Measurements from ENCODE around the gene MTFR1L.
A peak's percentile ranks its signal among the peaks of the same experiment; 100 is the strongest.

MTFR1L gene

DNA sequence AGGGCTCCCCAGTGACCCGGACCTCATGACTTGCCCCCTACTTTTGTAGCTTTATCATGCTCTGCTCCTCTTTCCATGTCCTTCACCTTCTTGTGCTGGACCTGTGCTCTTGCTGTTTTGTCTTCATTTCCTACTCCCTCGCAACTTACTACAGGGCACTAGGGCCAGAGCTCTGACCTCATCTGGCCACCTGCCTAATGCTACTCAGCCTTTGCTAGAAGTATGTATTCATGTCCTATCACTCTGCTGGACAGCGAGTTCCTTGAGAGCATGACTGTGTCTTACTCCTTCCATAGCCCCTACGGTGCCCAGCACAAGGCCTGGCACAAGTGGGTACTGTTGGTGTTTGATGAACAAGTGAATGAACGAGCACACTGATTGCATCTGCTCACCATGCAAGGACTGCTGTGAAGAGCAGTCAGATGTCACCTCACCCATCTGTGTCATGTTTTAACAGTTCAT lies 1.9 kb downstream of the MTFR1L start:
- H3K27me3 ChIP-seq = no peaks in the 10 kb centered on the region
- peak overlapping the region; percentile 86 to 97 (median 93); a peak in 20 of 22 replicates for H3K9ac ChIP-seq
- H3K27ac ChIP-seq = peak overlapping the region in 4 of 11 experiments; percentile 91 to 92 (median 92); a peak in 7 of 22 replicates
- H3K4me3 ChIP-seq = peak overlapping the region; percentile 82 to 98 (median 90)
- peaks cover 34 to 45% (median 38%) of the 10 kb centered on the region in 10 experiments for H3K4me1 ChIP-seq
- TF ChIP-seq Cebpa-rat (IDR thresholded peaks at IDR 0.05) = no peak
- H4K20me1 ChIP-seq = peaks cover 11 to 48% (median 34%) of the 10 kb centered on the region in 11 experiments; a peak in 17 of 22 replicates
- no peaks in the 10 kb centered on the region for H3K9me3 ChIP-seq (replicated peaks in 1 of 11)
- peak overlapping the region; percentile 88 to 99 (median 94) for H3K4me2 ChIP-seq
- peaks cover 25 to 37% (median 33%) of the 10 kb centered on the region in 11 experiments for H3K36me3 ChIP-seq

DNA sequence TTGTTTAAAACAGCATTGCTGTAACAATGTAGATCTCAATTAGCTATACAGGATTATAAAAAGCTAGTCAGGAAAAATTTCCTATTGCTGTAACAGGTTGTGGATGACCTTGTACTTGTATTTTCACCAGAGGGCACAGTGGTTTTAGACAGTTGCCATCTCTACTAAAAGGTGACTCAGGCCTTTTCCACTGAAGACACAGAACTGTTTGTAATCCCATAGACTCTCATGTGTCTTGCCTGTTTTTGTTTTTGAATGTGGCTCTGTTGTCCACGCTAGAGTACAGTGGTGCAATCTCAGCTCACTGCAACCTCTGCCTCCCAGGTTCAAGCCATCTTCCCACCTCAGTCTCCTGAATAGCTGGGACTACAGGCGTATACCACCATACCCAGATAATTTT lies 5.9 kb downstream of the MTFR1L start:
- H3K36me3 ChIP-seq = peaks cover 64 to 76% (median 73%) of the 10 kb centered on the region in 11 experiments
- no peak overlapping the region for H3K4me2 ChIP-seq
- H3K27ac ChIP-seq = no peak overlapping the region
- 0 out of 22 replicates have a peak overlapping the region, but pooled peaks of 1 of the 11 experiments have one; percentile 6 for H3K9ac ChIP-seq
- no peak for TF ChIP-seq Cebpa-rat (IDR thresholded peaks at IDR 0.05)
- no peaks in the 10 kb centered on the region for H3K27me3 ChIP-seq
- peaks cover 15 to 23% (median 17%) of the 10 kb centered on the region in 10 experiments for H3K4me1 ChIP-seq
- H3K4me3 ChIP-seq = no peak overlapping the region
- H3K9me3 ChIP-seq (replicated peaks in 1 of 11) = no peaks in the 10 kb centered on the region
- peaks cover 11 to 55% (median 34%) of the 10 kb centered on the region in 11 experiments; a peak in 17 of 22 replicates for H4K20me1 ChIP-seq

DNA sequence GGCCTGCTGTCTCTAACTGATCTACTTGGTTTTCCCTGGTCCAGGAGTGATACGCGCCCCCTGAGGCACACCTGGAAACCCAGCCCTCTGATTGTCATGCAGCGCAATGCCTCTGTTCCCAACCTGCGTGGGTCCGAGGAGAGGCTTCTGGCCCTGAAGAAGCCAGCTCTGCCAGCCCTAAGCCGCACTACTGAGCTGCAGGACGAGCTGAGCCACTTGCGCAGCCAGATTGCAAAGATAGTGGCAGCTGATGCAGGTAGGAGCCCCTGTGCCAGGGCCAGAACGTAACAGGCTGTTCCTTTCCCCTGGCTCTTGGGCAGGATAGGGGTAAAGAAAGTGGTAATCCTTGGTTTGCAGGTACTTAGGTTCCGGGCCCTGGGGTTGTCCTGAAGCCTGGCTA lies 6.8 kb downstream of the MTFR1L start:
- H3K36me3 ChIP-seq = peaks cover 74 to 86% (median 82%) of the 10 kb centered on the region in 11 experiments
- H3K4me3 ChIP-seq = no peak overlapping the region
- no peak overlapping the region for H3K27ac ChIP-seq
- no peaks in the 10 kb centered on the region for H3K9me3 ChIP-seq (replicated peaks in 1 of 11)
- H3K27me3 ChIP-seq = no peaks in the 10 kb centered on the region
- H3K9ac ChIP-seq = no peak overlapping the region
- no peak overlapping the region for H3K4me2 ChIP-seq
- peaks cover 11 to 25% (median 15%) of the 10 kb centered on the region in 10 experiments for H3K4me1 ChIP-seq
- peaks cover 3 to 54% (median 27%) of the 10 kb centered on the region in 11 experiments; a peak in 17 of 22 replicates for H4K20me1 ChIP-seq
- TF ChIP-seq Cebpa-rat (IDR thresholded peaks at IDR 0.05) = no peak

DNA sequence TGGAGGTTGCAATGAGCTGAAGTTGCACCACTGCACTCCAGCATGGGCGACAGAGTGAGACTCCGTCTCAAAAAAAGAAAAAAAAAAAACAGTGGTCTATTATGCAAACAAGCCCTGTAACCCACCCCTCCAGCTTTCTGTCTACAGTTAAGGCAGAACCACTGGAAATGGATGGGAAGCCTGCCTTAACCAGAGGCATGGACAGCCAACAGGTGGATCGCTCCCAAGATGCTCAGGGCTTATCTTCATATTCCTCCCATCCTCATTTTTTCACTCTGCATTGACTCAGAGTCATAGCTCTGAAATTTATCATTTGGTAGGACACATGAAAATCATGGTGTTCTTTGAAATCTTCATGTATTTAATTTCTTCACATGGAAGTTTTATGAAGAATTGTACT lies 8.7 kb downstream of the MTFR1L start:
- H3K27me3 ChIP-seq = no peaks in the 10 kb centered on the region
- no peak overlapping the region for H3K27ac ChIP-seq
- H3K4me3 ChIP-seq = no peak overlapping the region
- H3K4me2 ChIP-seq = no peak overlapping the region
- TF ChIP-seq Cebpa-rat (IDR thresholded peaks at IDR 0.05) = no peak
- peaks cover 15 to 29% (median 19%) of the 10 kb centered on the region in 10 experiments for H3K4me1 ChIP-seq
- peaks cover 92 to 97% (median 94%) of the 10 kb centered on the region in 11 experiments for H3K36me3 ChIP-seq
- no peak overlapping the region for H3K9ac ChIP-seq
- peaks cover 0 to 47% (median 17%) of the 10 kb centered on the region in 11 experiments; a peak in 16 of 22 replicates for H4K20me1 ChIP-seq
- no peaks in the 10 kb centered on the region for H3K9me3 ChIP-seq (replicated peaks in 1 of 11)

DNA sequence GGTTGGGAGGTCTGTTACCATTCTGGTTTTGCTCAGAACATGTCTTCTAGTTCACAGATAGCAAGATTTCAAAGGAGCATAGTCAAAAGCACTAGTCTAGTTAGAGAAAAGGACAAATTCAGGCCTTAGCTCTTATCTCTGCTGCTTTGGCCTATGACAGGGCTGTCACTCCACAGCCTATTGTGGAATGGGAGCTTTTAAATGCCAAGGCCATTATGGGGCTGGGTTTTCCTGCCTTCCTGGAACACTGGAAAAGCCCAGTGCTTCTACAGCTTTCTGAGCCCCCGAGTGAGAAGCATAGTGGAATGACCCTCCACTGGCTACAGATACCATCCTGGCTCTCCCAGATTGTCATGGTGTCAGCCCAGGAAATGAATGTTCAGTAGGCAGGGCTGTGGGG lies 9.3 kb downstream of the MTFR1L start:
- Histone ChIP-seq H3K27ac (no peak overlapping the region), H4K20me1 (peaks cover 0 to 42% (median 15%) of the 10 kb centered on the region in 11 experiments; a peak in 15 of 22 replicates), H3K9ac (no peak overlapping the region), H3K36me3 (peaks cover 92 to 97% (median 94%) of the 10 kb centered on the region in 11 experiments), H3K4me3 (no peak overlapping the region), H3K27me3 (no peaks in the 10 kb centered on the region), H3K4me2 (no peak overlapping the region), H3K9me3 (replicated peaks in 1 of 11) (no peaks in the 10 kb centered on the region), H3K4me1 (peaks cover 15 to 29% (median 19%) of the 10 kb centered on the region in 10 experiments)
- no peak for TF ChIP-seq Cebpa-rat (IDR thresholded peaks at IDR 0.05)

DNA sequence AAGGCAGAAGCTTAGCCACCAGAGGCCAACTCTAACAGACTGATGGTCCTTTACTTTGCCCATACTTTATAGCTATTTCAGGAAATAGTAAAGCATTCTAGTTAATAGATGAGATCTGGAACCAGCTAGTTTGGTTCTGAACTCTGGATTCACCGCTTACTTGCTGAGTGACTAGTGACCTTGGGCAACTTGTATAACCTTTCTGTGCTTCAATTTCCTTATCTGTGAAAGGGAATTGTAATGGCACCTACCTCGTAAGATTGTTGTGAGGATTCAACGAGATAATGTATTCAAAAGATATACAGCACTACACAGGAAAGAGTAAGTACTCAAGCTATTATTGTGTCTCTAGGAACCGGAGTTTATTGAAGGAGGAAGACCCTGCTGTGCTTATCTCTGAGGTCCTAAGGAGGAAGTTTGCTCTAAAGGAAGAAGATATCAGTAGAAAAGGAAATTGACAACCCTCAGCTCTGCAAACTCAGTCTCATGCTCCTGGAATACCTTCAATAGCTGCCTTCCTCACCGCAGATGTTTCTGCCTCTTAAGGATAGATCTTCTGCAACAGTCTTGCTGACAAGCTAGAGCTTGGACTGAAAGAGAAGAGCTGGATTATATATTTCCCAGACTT lies 11.9 kb downstream of the MTFR1L start:
- Histone ChIP-seq H3K36me3 (peaks cover 90 to 100% (median 100%) of the 10 kb centered on the region in 11 experiments), H4K20me1 (peaks cover 0 to 25% (median 10%) of the 10 kb centered on the region in 11 experiments; a peak in 10 of 22 replicates)

DNA sequence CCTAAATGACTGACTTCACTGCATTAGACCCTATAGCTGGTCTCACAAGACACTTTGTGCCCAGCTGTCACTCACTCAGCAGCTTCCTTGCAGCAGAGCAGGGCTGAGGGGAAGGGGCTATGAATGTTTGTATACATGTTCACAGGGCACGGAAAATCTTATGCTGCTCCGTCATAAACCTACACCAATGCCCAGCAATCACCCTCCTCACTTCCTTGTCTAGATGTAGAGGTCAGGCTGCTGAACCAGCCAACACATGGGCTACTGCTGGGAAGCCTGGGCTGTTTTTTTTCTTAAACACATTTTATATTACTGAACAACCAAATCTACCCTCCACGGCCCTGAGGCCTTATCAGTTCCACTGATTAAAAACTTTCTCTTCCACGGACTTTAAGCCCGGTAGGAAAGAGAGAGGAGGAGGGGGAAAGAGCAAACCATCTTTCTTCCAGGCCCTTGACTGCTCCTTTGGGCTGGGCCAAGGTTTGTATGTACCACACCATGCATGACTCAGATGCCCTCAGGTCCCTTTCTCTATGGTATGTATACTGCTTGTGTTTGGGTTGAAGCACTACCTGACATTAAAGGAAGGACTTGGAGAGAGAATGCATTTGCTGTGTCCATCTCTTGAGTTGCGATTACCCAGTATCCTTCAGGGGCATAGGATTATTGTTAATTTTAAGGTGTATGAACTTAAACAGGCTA lies 12.7 kb downstream of the MTFR1L start:
- Histone ChIP-seq H3K4me2 (peak overlapping the region; percentile 8 to 60 (median 48)), H3K27me3 (no peaks in the 10 kb centered on the region), H3K9me3 (replicated peaks in 1 of 11) (no peaks in the 10 kb centered on the region), H3K27ac (no peak overlapping the region), H4K20me1 (peaks cover 0 to 30% (median 10%) of the 10 kb centered on the region in 11 experiments; a peak in 9 of 22 replicates), H3K4me1 (peaks cover 15 to 29% (median 19%) of the 10 kb centered on the region in 10 experiments), H3K36me3 (peaks cover 82 to 100% (median 97%) of the 10 kb centered on the region in 11 experiments), H3K4me3 (no peak overlapping the region), H3K9ac (peak overlapping the region in 3 of 11 experiments; percentile 6 to 21 (median 6); a peak in 2 of 22 replicates)
- no peak for TF ChIP-seq Cebpa-rat (IDR thresholded peaks at IDR 0.05)

More for the DNA sequence above, 11.9 kb downstream of the MTFR1L start:
- H3K4me1 ChIP-seq = peaks cover 15 to 29% (median 19%) of the 10 kb centered on the region in 10 experiments
- no peaks in the 10 kb centered on the region for H3K9me3 ChIP-seq (replicated peaks in 1 of 11)
- no peak overlapping the region for H3K4me3 ChIP-seq
- H3K27ac ChIP-seq = 0 out of 22 replicates have a peak overlapping the region, but pooled peaks of 1 of the 11 experiments have one; percentile 0
- H3K4me2 ChIP-seq = peak overlapping the region; percentile 8 to 60 (median 48)
- no peak for TF ChIP-seq Cebpa-rat (IDR thresholded peaks at IDR 0.05)
- no peaks in the 10 kb centered on the region for H3K27me3 ChIP-seq
- H3K9ac ChIP-seq = peak overlapping the region in 3 of 11 experiments; percentile 6 to 21 (median 6); a peak in 2 of 22 replicates

DNA sequence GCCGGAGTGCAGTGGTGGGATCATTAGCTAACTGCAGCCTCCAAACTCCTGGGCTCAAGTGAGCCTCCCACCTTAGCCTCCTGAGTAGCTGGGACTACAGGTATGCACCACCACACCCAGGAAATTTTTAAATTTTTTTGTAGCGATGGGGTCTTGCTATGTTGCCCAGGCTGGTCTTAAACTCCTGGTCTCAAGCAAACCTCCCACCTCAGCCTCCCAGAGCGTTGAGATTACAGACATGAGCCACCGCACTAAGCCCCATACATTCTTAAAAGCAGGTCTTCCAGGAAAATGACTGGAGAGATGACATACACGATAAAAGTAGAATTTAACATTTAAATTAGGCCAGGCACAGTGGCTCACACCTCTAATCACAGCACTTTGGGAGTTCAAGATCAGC lies 13.4 kb downstream of the MTFR1L start:
- H3K36me3 ChIP-seq = peaks cover 75 to 97% (median 91%) of the 10 kb centered on the region in 11 experiments
- no peak overlapping the region for H3K4me3 ChIP-seq
- H3K9me3 ChIP-seq (replicated peaks in 1 of 11) = no peaks in the 10 kb centered on the region
- peaks cover 0 to 30% (median 10%) of the 10 kb centered on the region in 11 experiments; a peak in 9 of 22 replicates for H4K20me1 ChIP-seq
- TF ChIP-seq Cebpa-rat (IDR thresholded peaks at IDR 0.05) = no peak
- H3K27me3 ChIP-seq = no peaks in the 10 kb centered on the region
- H3K4me2 ChIP-seq = no peak overlapping the region
- no peak overlapping the region for H3K9ac ChIP-seq
- H3K4me1 ChIP-seq = peaks cover 15 to 29% (median 19%) of the 10 kb centered on the region in 10 experiments
- no peak overlapping the region for H3K27ac ChIP-seq

DNA sequence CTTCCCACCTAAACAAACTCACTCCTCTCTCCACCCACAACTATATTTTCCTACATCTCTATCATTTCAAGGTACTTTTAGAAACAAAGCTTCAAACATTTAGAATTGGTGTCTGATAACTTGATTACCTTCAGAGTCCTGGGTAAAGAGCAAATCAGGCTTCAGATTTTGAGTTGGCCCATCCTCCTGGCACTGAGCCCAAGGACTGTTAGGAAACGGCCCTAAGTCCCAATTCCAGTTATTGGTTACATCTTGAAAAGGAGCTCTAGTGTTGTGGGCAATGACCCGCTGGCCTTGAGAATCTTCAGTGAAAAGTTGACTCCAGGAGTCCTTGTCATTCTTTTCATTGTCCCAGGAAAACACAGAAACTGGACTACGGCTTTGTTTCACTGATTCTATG lies 15.1 kb downstream of the MTFR1L start:
- Histone ChIP-seq H3K36me3 (peaks cover 61 to 87% (median 85%) of the 10 kb centered on the region in 11 experiments), H3K9me3 (replicated peaks in 1 of 11) (peaks cover 5 to 11% (median 9%) of the 10 kb centered on the region in 11 experiments; a peak in 20 of 22 replicates), H4K20me1 (peaks cover 0 to 23% (median 10%) of the 10 kb centered on the region in 11 experiments; a peak in 9 of 22 replicates), H3K4me3 (no peak overlapping the region), H3K4me2 (no peak overlapping the region), H3K27ac (no peak overlapping the region), H3K9ac (no peak overlapping the region), H3K4me1 (peaks cover 15 to 29% (median 19%) of the 10 kb centered on the region in 10 experiments), H3K27me3 (no peaks in the 10 kb centered on the region)
- TF ChIP-seq Cebpa-rat (IDR thresholded peaks at IDR 0.05) = no peak
